Measurements from ENCODE around the gene BASP1.

The BASP1 gene

GRCh38 chr5:17224858-17225511 is 7.6 kb downstream of the BASP1 start:
- no peak for TF ChIP-seq GATA2 (IDR thresholded peaks at IDR 0.05; ENCODE audit: low read depth, low read length)
- TF ChIP-seq GATA3 (IDR thresholded peaks at IDR 0.05; ENCODE audit: low read depth, low read length) = no peak

- TF ChIP-seq GATA2 (IDR thresholded peaks at IDR 0.05; ENCODE audit: low read depth, low read length) (no peak), GATA3 (IDR thresholded peaks at IDR 0.05; ENCODE audit: low read depth, low read length) (no peak)
Observed at GRCh38 chr5:17225520-17225919, 8.1 kb downstream of the BASP1 start.

- no peak for TF ChIP-seq GATA3 (IDR thresholded peaks at IDR 0.05; ENCODE audit: low read depth, low read length)
- TF ChIP-seq GATA2 (IDR thresholded peaks at IDR 0.05; ENCODE audit: low read depth, low read length) = no peak
Observed at GRCh38 chr5:17227868-17228267, 10.4 kb downstream of the BASP1 start.

GRCh38 chr5:17228821-17229291 is 11.4 kb downstream of the BASP1 start:
- TF ChIP-seq GATA2 (IDR thresholded peaks at IDR 0.05; ENCODE audit: low read depth, low read length) = no peak
- TF ChIP-seq GATA3 (IDR thresholded peaks at IDR 0.05; ENCODE audit: low read depth, low read length) = no peak

GRCh38 chr5:17229313-17229712 is 11.9 kb downstream of the BASP1 start:
- TF ChIP-seq GATA2 (IDR thresholded peaks at IDR 0.05; ENCODE audit: low read depth, low read length) (no peak), GATA3 (IDR thresholded peaks at IDR 0.05; ENCODE audit: low read depth, low read length) (no peak)

GRCh38 chr5:17230191-17230590 is 12.8 kb downstream of the BASP1 start:
- TF ChIP-seq GATA2 (IDR thresholded peaks at IDR 0.05; ENCODE audit: low read depth, low read length) = no peak

- TF ChIP-seq GATA3 (IDR thresholded peaks at IDR 0.05; ENCODE audit: low read depth, low read length) (no peak), GATA2 (IDR thresholded peaks at IDR 0.05; ENCODE audit: low read depth, low read length) (no peak)
Observed at GRCh38 chr5:17230808-17231525, 13.5 kb downstream of the BASP1 start.

GRCh38 chr5:17232405-17232804 is 15.0 kb downstream of the BASP1 start:
- TF ChIP-seq GATA3 (IDR thresholded peaks at IDR 0.05; ENCODE audit: low read depth, low read length) = no peak
- no peak for TF ChIP-seq GATA2 (IDR thresholded peaks at IDR 0.05; ENCODE audit: low read depth, low read length)

- TF ChIP-seq GATA3 (IDR thresholded peaks at IDR 0.05; ENCODE audit: low read depth, low read length) (no peak), GATA2 (IDR thresholded peaks at IDR 0.05; ENCODE audit: low read depth, low read length) (no peak)
Observed at GRCh38 chr5:17233488-17233887, 16.1 kb downstream of the BASP1 start.

GRCh38 chr5:17234374-17234773 is 16.9 kb downstream of the BASP1 start:
- TF ChIP-seq GATA2 (IDR thresholded peaks at IDR 0.05; ENCODE audit: low read depth, low read length) (no peak), GATA3 (IDR thresholded peaks at IDR 0.05; ENCODE audit: low read depth, low read length) (no peak)

- no peak for TF ChIP-seq GATA3 (IDR thresholded peaks at IDR 0.05; ENCODE audit: low read depth, low read length)
Observed at GRCh38 chr5:17235731-17236330, 18.4 kb downstream of the BASP1 start.

- no peak for TF ChIP-seq GATA2 (IDR thresholded peaks at IDR 0.05; ENCODE audit: low read depth, low read length)
Observed at GRCh38 chr5:17238521-17239041, 21.1 kb downstream of the BASP1 start.

GRCh38 chr5:17239953-17240352 is 22.5 kb downstream of the BASP1 start:
- TF ChIP-seq GATA2 (IDR thresholded peaks at IDR 0.05; ENCODE audit: low read depth, low read length) (no peak), GATA3 (IDR thresholded peaks at IDR 0.05; ENCODE audit: low read depth, low read length) (no peak)

GRCh38 chr5:17240487-17240886 is 23.1 kb downstream of the BASP1 start:
- TF ChIP-seq GATA3 (IDR thresholded peaks at IDR 0.05; ENCODE audit: low read depth, low read length) (no peak), GATA2 (IDR thresholded peaks at IDR 0.05; ENCODE audit: low read depth, low read length) (no peak)

GRCh38 chr5:17241635-17242034 is 24.2 kb downstream of the BASP1 start:
- TF ChIP-seq GATA3 (IDR thresholded peaks at IDR 0.05; ENCODE audit: low read depth, low read length) = no peak
- no peak for TF ChIP-seq GATA2 (IDR thresholded peaks at IDR 0.05; ENCODE audit: low read depth, low read length)

All from SH-SY5Y (cell line).